Stimulated activated CD8-positive, alpha-beta memory T cell treated with anti-CD3 and anti-CD28 coated beads, Interleukin-4, amount 100 ng/mL, for 4 hours (primary cell): ENCODE results near the gene BEND6.
"Not testable (repeated sequence)": the region's sequence is repeated elsewhere in the genome, so short reads cannot be mapped to it uniquely, and the experiment has no call there.

ENCODE experiments used
- DNase-seq, 2 donors: peaks; one replicate each; pipeline ENCODE4 v3.0.0-alpha.2; 2020; ENCODE audit warnings: low read depth in 2 of 2, low spot score in 1 of 2

Gene BEND6

DNA sequence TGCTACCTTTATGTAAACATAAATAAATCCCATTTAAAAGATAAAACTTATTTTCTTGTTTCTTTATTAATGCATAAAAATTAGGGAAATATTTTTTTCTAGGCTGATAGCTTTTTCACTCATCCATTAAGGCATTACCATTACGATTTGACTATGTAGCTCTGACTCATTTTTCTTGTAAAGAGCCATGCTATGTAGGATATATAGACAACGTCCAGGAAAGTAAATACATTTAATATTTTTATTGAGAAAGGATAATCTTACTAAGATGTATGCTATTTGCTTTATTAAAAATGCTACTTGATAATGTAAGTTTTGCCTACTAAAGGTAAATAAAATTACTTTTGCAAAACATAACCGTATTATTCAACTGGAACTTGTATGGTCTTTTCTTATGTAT is 72.4 kb downstream of the BEND6 start:
- no peak for DNase-seq

DNA sequence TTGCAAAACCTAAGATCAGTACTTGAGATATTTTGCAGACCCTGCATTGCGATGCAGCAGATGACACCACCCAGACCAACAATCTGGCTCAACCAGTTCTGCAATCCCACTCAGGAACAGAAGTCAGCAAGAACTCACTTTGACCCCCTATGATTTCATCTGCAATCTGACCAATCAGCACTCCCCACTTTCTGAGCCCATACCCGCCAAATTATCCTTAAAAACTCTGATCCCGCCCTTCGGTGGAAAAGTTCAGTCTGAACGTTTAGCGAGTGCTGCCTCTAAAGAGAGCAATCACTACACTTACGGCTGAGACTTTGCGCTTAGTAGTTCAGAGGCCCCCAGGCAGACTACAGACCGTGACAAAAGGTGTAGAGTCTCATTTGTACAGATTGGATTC is 74.3 kb downstream of the BEND6 start:
- no peak for DNase-seq

DNA sequence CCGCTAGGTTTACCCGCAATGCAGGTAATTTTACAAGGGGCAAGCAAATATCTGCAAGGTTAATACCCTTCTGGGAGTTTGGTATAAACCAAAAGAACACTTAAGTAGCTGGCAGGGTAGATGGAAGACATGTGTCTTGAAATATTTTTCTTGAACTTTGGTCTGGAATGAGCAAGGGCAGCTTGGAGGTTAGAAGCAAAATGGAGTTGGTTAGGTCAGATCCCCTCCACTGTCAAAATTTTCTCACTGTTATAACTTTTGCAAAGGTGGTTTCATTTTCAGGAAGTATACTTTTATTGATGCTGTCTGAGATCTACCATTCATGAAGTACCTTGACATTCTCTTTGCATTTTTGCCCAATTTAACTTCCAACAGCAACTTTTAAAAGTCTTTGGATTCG is 78.3 kb downstream of the BEND6 start:
- no peak for DNase-seq

DNA sequence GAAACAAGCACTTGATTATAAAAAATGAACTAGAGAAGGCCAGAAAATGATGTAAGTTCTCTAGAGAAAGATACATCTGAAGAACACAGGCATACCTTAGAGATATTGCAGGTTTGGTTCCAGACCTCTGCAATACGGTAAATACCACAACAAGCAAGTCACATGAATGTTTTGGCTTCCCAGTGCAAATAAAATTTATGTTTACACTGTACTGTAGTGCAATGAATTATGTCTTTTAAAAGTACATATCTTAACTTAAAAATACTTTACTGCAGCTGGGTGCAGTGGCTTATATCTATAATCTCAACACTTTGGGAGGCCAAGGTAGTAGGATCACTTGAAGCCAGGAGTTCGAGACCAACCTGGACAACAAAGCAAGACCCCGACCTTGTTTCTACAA is 80.6 kb downstream of the BEND6 start:
- no peak for DNase-seq

DNA sequence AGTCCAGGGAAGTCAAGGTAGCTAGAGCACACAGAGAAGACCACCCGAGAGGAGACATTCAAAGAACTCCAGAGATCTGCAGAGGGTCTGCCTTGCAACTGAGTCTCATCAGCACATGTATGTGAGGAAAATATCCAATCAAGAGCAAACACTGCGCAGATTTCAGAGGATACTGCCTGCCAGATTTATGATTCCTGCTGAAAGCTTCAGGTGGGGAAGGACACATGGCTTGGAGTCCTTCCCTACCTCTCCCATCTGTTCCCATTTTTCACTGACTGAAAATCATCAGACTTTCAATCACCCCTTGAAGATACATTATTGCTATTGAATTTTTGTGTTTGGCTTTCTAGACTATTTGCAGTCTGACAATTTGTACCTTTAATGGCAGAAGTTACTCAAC is 84.0 kb downstream of the BEND6 start:
- DNase-seq = no peak

DNA sequence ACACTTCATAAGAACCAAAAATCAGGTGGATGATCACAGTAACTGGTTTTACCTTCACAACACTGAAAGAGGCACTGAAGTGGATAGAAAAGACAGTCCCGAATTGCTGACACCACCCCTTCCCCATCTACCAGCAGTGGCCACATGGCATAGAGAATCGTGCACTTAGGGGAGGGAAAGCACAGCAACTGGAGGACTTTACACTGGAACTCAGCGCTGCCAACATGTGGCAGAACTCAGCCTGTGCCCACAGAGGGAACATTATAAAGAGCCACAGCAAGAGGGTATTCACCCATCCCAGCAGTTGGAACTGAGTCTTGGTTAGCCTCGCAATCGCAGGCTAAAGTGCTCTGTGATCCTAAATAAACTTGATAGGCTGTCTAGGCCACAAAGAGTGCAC is 85.1 kb downstream of the BEND6 start:
- DNase-seq = no peak

DNA sequence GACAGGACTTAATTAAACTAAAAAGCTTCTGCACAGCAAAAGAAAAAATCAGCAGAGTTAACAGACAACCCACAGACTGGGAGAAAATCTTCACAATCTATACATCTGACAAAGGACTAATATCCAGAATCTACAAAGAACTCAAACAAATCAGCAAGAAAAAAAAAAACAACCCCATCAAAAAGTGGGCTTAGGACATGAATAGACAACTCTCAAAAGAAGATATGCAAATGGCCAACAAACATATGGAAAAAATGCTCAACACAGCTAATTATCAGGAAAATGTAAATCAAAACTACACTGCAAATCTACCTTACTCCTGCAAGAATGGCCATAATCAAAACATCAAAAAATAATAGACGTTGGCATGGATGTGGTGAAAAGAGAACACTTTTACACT is 89.2 kb downstream of the BEND6 start:
- DNase-seq = not testable (repeated sequence)

DNA sequence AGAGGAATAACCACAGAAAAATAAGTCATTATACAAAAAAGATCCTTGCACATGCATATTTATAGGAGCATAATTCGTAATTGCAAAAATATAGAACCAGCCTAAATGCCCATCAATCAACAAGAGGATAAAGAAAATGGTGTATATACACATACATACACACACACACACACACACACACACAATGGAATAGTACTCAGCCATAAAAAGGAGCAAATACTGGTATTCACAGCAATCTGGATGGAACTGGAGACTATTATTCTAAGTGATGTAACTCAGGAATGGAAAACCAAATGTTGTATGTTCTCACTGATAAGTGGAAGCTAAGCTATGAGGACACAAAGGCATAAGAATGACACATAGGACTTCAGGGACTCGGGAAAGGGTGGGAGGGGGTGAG is 89.7 kb downstream of the BEND6 start:
- no peak for DNase-seq

DNA sequence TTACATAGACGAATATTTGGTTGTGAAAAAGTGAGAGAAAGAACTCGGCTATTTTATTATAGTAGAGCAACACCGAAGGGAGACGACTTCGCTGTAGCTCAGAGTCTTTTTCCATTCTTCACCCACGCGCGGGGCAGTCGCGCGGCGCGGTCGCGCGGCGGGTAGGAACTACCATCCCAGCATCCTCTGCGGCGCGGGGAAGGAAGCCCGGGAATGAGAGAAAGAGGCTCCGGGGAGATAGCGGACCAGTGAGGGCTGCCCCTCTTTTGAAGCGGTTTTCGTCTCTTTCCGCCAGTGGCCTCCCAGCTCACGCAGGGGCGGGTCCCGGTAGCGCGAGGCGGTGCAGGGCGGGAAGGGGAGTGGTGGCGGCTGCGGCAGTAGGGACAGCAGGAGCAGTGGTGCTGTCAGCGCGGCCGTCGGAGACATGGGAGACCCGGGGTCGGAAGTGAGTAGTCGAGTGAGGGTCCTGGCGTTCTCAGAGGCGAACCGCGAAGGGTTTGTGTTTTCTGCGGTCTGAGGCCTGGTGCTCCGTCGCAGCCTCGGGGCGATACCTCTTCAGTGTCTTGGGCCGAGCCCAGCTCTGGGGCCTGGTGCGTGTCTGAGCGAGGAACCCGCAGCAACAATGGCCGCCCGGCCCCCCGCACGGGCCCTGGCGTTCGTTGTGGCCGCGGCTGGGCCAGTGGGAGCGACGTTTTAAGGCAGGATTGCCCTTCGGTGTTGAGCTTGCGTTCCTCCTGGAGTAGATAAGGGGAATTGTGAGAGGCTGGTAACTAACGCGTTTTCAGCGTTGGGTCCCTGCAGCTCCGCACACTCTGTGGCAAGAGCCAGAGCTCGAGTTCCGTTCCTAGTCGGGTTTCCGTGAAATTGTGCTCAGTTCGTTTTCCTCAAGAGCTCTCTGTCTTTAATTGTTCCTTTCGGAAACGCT is 91.7 kb downstream of the BEND6 start, which contains the start of gene KIAA1586:
Gene KIAA1586 (plus strand): TSS at position 362 of the 925 bp plus-strand sequence. CDS start 63 bp downstream, at position 425.
- peak; percentile 49 to 65 for DNase-seq

DNA sequence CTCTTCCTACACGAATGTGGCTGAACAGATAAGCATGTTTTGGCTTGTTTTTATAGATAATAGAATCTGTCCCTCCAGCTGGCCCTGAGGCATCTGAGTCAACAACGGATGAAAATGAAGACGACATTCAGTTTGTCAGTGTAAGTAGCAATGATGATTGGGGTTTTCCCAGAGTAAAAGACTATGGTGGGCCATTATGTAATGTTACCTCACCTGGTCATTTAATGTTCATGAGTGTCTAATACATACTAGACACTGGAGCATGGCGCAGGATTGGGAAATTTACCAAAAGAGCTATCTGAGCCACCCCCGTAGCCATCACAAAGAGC is 92.3 kb downstream of the BEND6 start:
- not testable (repeated sequence) for DNase-seq

DNA sequence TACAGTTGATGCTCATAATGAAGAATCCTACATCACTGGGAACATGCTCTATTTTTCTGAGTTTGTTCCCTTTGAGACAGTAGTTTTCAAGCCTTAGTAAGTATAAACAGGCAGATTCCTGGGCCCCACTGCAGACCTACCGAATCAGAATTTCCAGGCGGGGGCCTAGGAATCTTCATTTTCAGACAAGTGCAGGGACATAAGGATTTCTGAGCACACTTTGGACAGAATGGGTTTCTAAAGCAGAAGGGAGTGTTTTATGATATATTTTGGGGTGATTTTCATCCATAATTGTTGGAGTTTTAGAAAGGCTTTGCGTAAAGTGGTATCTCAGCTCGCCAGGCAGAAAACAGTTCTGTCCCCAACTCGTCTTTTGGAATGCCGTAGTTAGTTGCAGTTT is 93.0 kb downstream of the BEND6 start:
- not testable (repeated sequence) for DNase-seq

DNA sequence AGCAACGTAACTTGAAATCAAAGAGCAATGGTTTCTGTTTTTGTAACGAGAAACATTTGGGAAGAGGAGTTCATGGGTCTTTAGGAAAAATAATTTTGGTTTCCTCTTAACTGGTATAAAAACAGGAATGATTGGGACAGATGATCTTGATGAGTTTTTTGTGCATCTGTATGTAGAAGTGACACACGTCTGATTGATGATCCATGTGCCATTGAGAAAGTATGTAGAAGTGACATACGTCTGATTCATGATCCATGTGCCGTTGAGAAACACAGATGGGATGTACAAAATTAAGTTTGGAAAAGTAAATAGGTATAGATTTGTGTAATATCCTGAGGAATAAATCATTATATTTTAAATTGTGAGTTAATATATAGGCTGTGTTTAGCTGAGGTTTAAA is 93.7 kb downstream of the BEND6 start:
- no peak for DNase-seq

DNA sequence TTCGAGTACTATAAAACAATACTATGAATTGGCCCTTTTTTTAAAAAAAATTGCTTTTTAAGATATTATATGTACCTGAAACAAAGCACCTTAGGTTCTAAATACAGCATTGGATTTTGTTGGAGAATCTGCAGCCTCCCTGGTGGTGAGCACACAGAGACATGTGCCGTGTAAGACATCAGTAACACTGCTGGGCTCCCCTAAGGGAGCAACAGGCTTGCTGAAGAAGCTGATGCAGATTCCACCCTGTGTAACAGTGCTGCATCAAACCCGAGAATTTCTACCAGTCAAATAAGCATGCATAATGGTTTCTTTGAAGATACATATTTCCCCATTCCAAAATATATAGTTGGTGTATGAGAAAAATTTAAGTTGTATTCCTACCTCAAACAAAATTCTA is 108.9 kb downstream of the BEND6 start:
- DNase-seq = no peak

DNA sequence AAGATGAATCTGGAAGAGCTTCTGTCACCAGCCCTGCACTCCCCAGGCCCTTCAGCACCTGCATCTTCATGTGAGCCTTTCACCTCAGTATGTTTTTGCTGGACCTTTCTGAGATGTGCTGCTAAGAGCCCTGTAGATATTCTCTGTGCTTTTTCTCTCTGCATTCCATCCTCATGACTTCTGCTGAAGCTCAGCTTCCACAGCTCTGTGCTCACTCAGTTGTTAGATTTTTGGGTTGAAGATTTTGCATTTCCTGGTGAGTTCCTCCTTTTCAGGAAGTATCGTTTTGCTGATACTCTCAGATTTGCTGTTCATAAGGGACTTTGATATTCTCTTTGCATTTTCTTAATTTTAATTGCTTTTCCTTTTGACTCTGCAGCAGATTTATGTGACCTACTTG is 109.9 kb downstream of the BEND6 start:
- DNase-seq = no peak

DNA sequence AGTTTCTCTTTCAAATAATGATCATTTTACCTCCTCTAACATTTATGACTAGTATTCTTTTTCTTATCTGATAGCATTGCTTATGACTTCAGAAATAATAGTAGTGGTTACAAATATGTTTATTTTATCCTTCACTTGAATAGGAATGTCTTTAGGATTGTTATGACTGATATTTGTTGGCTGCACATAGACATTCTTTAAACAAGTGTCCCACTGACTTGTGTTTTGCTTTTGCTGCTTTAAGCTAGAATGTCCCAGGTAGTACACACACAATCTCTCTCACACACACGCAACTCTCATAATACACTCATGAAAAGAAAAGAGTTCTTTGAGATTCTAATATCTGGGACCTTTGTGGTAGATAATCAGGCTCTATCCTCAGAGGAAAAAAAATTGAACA is 113.2 kb downstream of the BEND6 start:
- no peak for DNase-seq

DNA sequence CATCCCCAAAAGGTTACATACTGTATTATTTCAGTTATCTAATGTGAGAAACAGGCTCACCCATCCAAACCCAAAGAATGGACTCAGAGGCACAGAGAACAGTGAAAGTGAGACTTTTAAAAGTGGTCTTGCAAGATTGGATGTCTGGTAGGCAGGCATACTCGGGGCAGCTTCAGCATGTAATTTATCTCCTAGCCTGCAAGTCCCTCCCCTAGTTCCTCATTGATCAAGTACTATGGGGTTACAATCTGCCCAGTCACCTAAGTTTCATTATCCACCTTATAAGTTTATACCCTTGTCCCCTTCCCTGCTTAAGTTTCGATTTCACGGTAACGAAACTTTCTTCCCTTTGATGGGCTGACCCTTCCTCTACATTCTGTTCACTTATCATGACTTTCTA is 114.3 kb downstream of the BEND6 start:
- no peak for DNase-seq

DNA sequence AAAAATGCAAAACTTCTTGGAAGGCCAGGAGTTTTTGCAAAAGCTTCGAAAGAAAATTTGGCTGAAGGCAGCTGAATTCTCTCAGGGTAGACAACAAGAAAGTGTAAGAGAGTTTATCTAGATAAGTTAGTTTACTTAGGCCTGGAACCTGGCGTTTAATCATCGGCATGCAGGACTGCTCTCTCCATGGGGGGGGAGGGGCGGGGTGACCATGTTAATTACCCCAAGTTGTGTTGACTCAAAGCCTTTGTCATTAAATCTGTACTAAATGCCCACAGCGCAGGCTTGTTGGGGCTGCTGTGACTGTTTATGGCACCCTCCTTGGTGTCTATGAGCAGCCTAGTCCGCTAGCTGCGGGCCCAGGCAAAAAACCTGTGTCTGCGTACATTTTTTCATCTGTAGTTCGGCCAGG is 115.0 kb downstream of the BEND6 start:
- DNase-seq = no peak

DNA sequence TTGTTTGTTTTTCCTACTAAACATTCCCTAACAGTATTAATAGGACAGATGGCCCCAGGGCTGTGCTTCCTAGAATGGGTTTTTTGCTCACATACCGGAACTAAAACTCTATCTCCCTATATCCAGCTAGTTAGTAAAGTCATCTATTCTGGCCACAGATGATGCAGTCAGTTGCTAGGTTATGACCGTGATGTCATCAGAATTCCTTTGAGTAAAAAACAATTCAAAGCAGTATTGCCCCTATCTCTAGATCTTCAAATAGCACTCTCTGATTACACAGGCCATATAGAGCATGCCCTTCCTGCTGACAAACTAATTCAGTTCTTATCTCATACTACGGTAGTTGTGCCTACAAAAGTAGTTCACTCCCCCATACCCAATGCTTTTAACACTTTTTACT is 117.2 kb downstream of the BEND6 start:
- DNase-seq = no peak

DNA sequence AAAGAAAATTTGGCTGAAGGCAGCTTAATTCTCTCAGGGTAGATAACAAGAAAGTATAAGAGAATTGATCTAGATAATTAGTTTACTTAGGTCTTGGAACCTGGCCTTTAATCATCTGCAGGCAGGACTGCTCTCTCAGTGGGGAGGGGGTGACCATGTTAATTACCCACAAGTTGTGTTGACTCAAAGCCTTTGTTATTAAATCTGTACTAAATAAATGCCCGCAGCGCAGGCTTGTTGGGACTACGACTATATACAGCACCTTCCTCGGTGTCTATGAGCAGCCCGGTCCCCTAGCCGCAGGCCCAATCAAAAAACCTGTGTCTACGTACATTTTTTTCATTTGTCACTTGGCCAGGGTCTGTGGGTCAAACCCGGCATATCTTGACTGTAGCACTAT is 119.5 kb downstream of the BEND6 start:
- DNase-seq = no peak

DNA sequence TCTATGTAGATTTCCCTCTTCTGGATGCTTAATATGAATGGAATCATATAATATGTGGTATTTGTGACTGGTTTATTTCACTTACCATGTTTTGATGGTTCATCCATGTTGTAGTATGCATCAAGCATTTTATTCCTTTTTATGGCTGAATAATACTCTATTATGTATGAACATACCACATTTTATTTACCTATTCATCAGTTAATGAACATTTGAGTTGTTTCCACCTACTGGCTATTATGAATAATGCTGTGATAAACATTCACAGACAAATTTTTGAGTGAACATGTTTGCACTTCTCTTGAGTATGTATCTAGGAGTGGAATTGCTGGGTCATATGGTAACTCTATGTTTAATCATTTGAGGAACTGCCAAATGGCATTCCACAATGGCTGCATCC is 120.2 kb downstream of the BEND6 start:
- no peak for DNase-seq
